Left lobe of liver (tissue), 2 donors: ENCODE data around the gene ATP1A3. TPM values are rescaled to one million over a fixed set of nuclear protein-coding genes. Genes with fewer than 3 reads are reported as not detected.

Experiments used
- ATAC-seq: fragments of 200-7000 bp; cut with Tn5 transposase; one replicate; pipeline ENCODE4 v1.9.1; 2020; ENCODE audit warnings: mild to moderate bottlenecking, moderate library complexity
- DNase-seq: peaks from one replicate; pipeline ENCODE4 v3.0.0-alpha.2; 2020; ENCODE audit warnings: low spot score
- total RNA-seq: library from RNA; stranded (reverse); gene quantifications from one replicate; pipeline ENCODE4 v1.2.1, GENCODE V29; 2021
- donor health status: DM: no; HTN: no; CAD: no; lungs with moderate emphysema.
- donor health status: DM: no; HTN: yes; CAD: no.

The ATP1A3 gene
- total RNA-seq, 1 donor from 2014 or later = 0.10 TPM

DNA sequence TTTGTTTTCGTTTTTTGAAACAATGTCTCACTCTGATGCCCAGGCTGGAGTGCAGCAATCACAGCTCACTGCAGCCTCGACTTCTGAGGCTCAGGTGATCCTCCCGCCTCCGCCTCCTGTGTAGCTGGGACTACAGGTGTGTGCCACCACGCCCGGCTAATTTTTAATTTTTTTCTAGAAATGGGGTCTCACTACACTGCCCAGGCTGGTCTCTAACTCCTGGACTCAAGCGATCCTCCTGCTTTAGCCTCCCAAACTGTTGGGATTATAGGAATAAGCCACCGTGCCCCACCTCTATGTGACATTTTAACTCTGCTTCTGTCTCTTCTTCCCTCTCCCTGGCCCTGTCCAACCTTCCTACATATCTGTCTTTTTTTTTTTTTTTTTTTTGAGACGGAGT lies 5.1 kb downstream of the ATP1A3 start:
- ATAC-seq = no peak
- no peak for DNase-seq

DNA sequence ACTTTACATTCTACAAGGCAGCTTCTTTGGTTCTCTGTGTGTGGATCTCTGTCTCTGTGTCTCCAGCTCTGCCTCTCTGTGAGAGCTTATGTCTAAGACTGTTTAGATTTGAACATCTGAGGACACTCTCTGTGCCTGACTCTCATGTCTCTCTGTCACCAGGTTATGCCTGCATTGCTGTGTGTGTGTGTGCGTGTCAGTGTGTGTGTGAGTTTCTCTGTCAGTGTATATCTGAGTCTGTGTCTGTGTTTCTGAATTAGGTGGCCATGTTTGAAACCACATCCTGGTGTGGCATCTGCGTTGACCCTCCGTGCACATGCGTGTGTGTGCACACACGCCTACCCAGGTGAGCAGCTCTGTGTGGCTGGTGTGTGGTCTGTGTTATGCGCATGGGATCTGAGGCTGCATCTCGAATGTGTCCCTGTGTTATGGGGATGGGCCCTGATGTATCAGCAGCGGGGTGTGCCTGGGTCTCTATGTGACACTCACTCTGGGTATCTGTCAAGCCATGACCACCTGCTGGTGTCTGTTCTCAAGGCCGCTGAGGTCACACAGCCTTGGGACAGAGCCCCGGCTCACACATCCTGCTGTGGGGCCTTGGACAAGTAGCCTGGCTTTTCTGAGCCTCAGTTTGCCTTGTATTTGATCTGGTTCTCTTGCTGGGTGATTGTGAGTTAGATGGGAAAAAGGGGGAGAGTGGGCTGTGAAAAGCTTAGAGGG lies 6.7 kb downstream of the ATP1A3 start:
- ATAC-seq (no peak), DNase-seq (no peak)

DNA sequence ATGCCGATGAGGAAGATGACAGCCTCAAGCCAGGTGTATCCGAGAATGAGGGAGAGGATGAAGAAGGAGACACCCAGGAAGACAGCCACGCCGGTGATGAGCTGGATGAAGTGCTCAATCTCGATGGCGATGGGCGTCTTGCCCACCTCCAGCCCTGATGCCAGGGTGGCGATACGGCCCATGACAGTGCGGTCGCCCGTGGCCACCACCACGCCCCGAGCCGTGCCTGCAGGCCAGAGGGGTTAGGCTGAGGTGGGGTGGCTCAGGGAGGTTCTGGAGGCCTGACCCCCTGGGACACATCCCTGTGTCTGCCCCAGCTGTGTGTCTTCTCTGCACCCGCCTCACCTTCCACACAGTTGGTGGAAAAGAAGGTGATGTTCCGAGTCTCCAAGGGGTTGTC lies 9.1 kb downstream of the ATP1A3 start:
- no peak for ATAC-seq
- no peak for DNase-seq

GRCh38 chr19:41981724-41982123 lies 12.3 kb downstream of the ATP1A3 start:
- ATAC-seq = no peak
- DNase-seq = no peak

DNA sequence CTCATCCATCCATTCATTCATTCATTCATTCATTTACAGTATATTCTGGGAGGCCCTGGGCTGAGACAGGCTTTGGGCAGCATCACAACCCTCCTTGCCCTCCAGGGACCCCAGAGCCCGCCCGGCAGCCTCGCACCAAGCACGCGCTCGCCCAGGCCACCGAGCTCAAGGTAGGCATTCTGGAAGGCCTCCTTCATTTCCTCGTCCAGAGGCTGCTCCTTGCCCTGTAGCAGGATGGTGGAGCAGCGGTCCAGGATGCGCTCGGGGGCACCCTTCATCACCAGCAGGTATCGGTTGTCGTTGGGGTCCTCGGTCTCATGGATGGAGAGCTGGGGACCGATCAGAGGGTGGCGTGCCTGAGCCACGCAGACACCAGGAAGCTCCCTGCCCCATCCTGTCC lies 15.6 kb downstream of the ATP1A3 start:
- DNase-seq = no peak
- ATAC-seq = no peak

- no peak for DNase-seq
- ATAC-seq = no peak
Observed at GRCh38 chr19:41977916-41978315, 16.1 kb downstream of the ATP1A3 start.

DNA sequence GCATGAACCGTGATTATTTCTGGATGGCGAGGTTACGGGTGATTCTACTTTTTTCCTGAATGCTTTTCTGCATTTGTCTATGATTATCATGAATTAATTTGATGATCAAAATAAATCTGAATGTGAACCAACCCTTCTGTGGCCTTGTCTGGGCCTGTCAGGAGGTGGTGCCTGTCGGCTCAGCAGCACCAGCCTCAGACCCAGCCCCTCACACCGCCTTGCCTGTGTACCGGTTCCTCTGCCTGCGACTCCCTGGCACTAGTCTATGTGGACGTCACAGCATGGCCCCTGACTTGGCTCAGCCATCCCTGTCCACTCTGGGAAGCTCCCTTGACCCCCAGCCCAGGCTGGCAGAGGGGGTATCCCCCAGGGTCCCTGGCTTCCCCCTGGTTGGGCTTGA lies 19.4 kb downstream of the ATP1A3 start:
- DNase-seq (no peak), ATAC-seq (no peak)

DNA sequence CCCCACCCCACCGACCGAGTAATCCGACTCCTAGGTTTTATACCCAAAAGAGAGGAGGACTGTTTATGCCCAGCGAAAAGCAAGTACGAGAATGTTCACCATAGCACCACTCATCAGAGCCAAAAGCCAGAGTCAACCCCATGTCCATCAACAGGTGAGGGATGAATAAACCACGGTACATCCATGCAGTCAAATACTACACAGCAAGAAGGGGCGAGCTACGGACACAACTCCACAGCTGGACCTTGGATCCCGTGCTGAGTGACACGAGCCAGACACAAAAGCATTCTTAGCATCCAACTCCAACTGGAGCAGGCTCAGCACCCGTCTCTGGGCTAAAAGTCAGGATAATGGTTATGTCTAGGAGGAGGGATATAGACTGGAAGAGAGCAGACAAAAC lies 22.7 kb downstream of the ATP1A3 start:
- ATAC-seq = no peak
- no peak for DNase-seq

DNA sequence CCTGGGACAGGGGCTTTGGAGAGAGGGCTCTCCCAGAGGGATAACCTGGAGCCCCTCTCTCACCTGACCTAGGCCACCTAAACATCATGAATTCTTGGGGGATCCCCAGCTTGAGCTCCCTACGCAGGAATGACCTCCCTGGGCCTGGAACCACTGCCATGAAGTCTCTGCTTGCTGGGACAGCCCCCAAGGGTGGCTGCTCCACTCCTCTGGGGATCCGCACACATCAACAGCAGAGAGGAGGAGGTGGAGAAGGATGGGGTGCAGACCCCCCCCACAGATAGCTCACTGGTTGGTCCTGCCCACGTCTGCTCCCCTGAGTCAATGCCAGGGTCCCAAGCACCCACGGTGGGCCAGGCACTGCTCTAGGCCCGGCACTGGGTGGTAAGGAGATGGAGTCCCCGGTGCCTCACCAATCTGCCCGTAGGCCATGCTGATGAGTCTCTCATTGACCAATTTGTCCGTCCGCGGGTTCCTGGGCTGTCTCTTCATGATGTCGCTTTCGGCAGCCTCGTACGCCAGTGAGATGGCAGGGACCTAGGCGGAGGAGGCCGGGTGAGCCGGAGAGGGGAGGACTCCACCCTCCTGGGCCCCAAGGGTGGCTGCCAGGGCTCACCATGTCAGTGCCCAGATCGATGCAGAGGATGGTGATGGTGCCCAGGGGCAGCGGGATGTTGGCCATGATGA lies 24.1 kb downstream of the ATP1A3 start:
- ATAC-seq (no peak), DNase-seq (no peak)

DNA sequence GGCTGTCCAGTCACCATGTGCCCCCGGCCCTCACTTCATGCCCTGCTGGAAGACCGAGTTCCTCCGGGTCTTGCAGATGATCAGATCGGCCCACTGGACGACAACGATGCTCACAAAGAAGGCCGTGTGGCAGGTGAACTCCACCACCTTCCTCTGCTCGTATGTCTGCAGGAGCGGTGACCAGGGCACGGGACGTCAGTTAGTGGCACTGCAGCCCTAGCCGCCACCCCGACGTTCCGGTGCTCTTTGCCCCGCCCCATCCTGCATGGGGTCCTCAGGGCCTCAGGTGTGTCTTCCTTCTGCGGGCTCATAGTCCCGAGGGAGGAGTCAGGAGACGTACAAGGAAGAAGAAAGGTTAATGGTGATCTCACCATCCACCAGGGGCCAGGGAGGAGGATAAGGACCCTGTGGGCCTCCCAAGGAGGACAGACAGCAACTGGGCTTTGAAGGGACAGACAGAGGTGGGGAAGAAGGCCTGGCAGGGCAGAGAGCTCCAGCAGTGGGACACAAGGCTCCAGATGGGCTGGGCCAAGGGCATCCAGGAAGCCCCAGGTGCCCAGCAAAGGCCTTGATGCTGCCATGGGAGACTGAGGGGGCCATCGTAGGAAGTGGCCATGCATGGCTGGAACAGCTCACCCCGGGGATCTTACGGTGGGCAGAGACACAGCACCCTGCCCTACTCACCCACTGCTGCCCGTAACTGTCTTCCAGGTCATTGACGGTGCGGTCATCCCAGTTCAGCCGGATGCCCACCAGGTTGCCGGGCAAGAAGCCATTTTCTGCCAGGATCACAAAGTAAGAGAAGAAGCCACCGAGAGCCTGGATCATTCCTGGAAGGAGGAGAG lies 25.1 kb downstream of the ATP1A3 start:
- ATAC-seq (no peak), DNase-seq (no peak)

- DNase-seq (no peak), ATAC-seq (no peak)
Observed at GRCh38 chr19:41967054-41967783, 26.8 kb downstream of the ATP1A3 start.

- ATAC-seq = no peak
- DNase-seq = no peak
Observed at GRCh38 chr19:41965106-41965505, 28.9 kb downstream of the ATP1A3 start.

DNA sequence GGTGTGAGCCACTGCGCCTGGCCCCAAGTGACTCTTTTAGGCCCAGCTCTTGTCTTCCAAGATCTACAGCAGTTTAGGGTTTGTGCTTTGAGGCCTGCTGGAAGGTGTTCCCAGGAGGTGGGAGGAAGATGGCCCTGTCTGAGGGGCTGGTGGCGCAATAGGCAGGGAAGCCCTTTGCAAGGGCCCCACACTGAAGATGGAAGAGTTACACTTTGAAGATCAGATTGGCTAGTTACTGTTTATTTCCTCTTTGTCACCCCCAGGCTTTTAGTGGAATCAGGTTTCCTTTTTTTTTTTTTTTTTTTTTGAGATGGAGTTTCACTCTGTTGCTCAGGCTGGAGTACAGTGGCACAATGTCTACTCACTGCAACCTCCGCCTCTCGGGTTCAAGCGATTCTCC lies 33.1 kb downstream of the ATP1A3 start:
- DNase-seq = no peak
- ATAC-seq = no peak

DNA sequence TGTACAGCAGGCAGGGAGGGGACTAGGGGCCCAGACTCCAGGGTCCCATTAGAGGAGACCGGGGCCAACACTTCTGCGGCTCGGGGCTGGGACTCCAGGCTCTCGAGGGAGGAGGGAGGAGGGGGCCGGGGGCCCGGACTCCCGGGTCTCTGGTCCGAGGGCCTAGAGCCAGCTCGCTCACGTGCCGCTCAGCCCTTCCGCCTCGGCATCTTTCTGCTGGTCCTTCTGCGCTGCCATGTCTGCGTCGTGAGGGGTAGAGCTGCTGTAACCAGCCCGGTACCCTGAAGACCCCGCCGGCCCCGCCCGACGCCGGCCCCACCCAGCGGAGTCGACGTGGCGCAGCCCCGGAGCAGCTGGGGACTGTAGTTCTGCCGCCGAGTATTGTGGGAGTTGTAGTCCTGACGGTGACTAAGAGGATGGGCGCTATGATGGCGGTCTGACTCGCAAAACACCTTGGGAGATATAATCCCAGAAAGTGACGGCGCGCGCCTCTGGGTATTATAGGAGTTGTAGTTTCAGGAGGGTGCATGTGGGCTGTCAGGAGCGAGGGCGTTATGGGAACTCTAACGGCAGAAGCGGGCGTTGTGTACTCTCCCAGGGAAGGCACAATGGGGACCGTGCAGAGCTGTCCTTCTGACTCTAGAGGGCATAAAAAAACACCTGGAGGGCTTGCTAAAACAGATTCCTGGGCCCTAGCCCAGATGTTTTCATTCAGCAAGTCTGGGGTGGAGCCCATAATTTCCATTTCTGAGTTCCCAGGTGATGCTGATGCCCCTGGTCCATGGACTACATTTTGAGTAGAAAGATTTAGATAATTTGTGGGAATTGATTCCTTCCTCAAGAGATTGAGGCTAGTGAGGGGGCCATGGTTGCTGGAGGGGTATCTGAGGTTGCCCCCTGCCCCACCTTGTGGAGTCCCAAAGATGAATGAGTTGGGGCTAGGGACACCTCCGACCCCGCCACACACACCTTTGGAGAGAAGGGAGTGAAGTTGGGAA lies 34.7 kb downstream of the ATP1A3 start, which contains the start of gene RABAC1:
Gene RABAC1, minus strand, starts transcription at position 266 of the 998 bp plus-strand sequence. Its CDS starts 29 bp downstream, at position 237.
- DNase-seq = peak; percentile 91
- peak; percentile 87 for ATAC-seq

GRCh38 chr19:41958367-41959055 lies 35.5 kb downstream of the ATP1A3 start:
- DNase-seq (peak; percentile 89), ATAC-seq (peak; percentile 88)

GRCh38 chr19:41957838-41958366 lies 36.1 kb downstream of the ATP1A3 start:
- peak; percentile 82 for ATAC-seq
- DNase-seq = peak; percentile 72

GRCh38 chr19:41957161-41957837 lies 36.7 kb downstream of the ATP1A3 start:
- no peak for DNase-seq
- ATAC-seq = no peak

DNA sequence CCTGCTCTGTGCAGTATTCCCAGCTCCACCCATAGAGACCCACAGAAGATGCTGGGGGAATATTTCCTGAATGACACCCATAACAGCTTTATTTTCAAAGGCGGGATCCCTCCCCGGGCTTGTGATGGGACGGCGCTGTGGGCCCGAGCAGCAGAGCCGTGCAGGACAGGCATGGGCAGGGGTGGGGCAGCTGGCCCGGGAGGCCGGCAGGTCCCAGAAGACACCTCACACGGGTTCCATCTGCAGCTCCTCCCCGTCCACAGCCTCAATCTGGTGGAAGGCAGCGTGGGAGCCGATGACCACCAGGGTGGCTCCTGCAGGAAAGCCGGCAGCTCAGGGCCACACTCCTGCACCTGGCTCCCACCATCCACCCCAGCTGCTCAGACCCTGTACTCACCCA lies 37.4 kb downstream of the ATP1A3 start:
- DNase-seq (no peak), ATAC-seq (no peak)
